Daoy (cell line): ENCODE data around the gene DMKN. TPM values are rescaled to one million over a fixed set of nuclear protein-coding genes. Genes with fewer than 3 reads are reported as not detected.
"Not testable (repeated sequence)": the region's sequence is repeated elsewhere in the genome, so short reads cannot be mapped to it uniquely, and the experiment has no call there.

ENCODE experiments used
- DNase-seq: peaks from one replicate; pipeline ENCODE4 v3.0.0-alpha.2; 2015; ENCODE audit warnings: low read depth
- total RNA-seq: library from RNA; depleted of rRNA; stranded (reverse); fragments of >200 nt; shearing (Covaris generic); gene quantifications from 2 replicates; pipeline ENCODE4 v1.2.3, GENCODE V29; 2014; rRNA removed

Gene DMKN
- total RNA-seq, 1 experiment from 2014 or later = 54.3 TPM

- no peak for DNase-seq
Measured at GRCh38 chr19:35462476-35462953, 50.9 kb downstream of the DMKN start.

- not testable (repeated sequence) for DNase-seq
Measured at GRCh38 chr19:35461788-35462187, 51.7 kb downstream of the DMKN start.

GRCh38 chr19:35461060-35461459 lies 52.4 kb downstream of the DMKN start:
- no peak for DNase-seq

GRCh38 chr19:35460608-35461007 lies 52.8 kb downstream of the DMKN start:
- peak; percentile 32 for DNase-seq

- DNase-seq = no peak
Measured at GRCh38 chr19:35459414-35460082, 53.9 kb downstream of the DMKN start.

GRCh38 chr19:35458731-35459391 lies 54.6 kb downstream of the DMKN start:
- DNase-seq = no peak

- DNase-seq = no peak
Measured at GRCh38 chr19:35458192-35458591, 55.3 kb downstream of the DMKN start.

- DNase-seq = no peak
Measured at GRCh38 chr19:35457173-35457572, 56.3 kb downstream of the DMKN start.

GRCh38 chr19:35455616-35456201 lies 57.7 kb downstream of the DMKN start:
- no peak for DNase-seq

- no peak for DNase-seq
Measured at GRCh38 chr19:35454663-35455062, 58.8 kb downstream of the DMKN start.

GRCh38 chr19:35451338-35452096 lies 61.9 kb downstream of the DMKN start:
- no peak for DNase-seq

- peak; percentile 38 for DNase-seq
Measured at GRCh38 chr19:35449359-35450043, 63.9 kb downstream of the DMKN start.

- DNase-seq = no peak
Measured at GRCh38 chr19:35447606-35448469, 65.6 kb downstream of the DMKN start, which contains the start of gene FFAR2. TSS of gene FFAR2 (plus strand) at chr19:35448257. CDS start at chr19:35449715, 1,458 bp downstream.

Other genes with a start within 250 kb of the DMKN start
- gene USF2, start 244.7 kb downstream of the DMKN start, total RNA-seq = 57.8 and 66.1 TPM in 2 replicates
- gene HAMP, start 231.1 kb downstream of the DMKN start, total RNA-seq = not detected in 2 replicates
- not detected in 2 replicates for gene MAG, start 221.5 kb downstream of the DMKN start, total RNA-seq
- not detected in 2 replicates for gene CD22, start 184.5 kb downstream of the DMKN start, total RNA-seq
- not detected in 2 replicates for gene FFAR1, start 165.7 kb downstream of the DMKN start, total RNA-seq
- not detected in 2 replicates for gene FFAR3, start 155.2 kb downstream of the DMKN start, total RNA-seq
- gene GPR42, start 142.6 kb downstream of the DMKN start, total RNA-seq = not detected in 2 replicates
- gene FFAR2, start 65.4 kb downstream of the DMKN start, total RNA-seq = not detected in 2 replicates
- gene KRTDAP, start 23.2 kb downstream of the DMKN start, total RNA-seq = not detected in 2 replicates
- 0.11 TPM in 1 of 2 replicates, not detected in the other for gene SBSN, start 14.7 kb upstream of the DMKN start, total RNA-seq
- not detected in 2 replicates for gene GAPDHS, start 19.8 kb upstream of the DMKN start, total RNA-seq
- 113 and 114 TPM in 2 replicates for gene TMEM147, start 32.0 kb upstream of the DMKN start, total RNA-seq
- not detected in 2 replicates for gene ATP4A, start 50.0 kb upstream of the DMKN start, total RNA-seq
- not detected in 2 replicates for gene PMIS2, start 72.5 kb upstream of the DMKN start, total RNA-seq
- gene HAUS5, start 99.1 kb upstream of the DMKN start, total RNA-seq = 14.9 and 21.3 TPM in 2 replicates
- gene RBM42, start 115.4 kb upstream of the DMKN start, total RNA-seq = 129 and 147 TPM in 2 replicates
- gene ETV2, start 128.1 kb upstream of the DMKN start, total RNA-seq = not detected in 2 replicates
- 460 and 655 TPM in 2 replicates for gene COX6B1, start 134.7 kb upstream of the DMKN start, total RNA-seq
- gene UPK1A, start 152.9 kb upstream of the DMKN start, total RNA-seq = not detected in 2 replicates
- 0.06 TPM in 1 of 2 replicates, not detected in the other for gene ZBTB32, start 190.9 kb upstream of the DMKN start, total RNA-seq
- gene KMT2B, start 204.4 kb upstream of the DMKN start, total RNA-seq = 6.3 and 18.6 TPM in 2 replicates
- 2.8 and 3.9 TPM in 2 replicates for gene IGFLR1, start 228.8 kb upstream of the DMKN start, total RNA-seq
- gene U2AF1L4, start 231.8 kb upstream of the DMKN start, total RNA-seq = 9.6 and 16.7 TPM in 2 replicates
- 52.4 and 63.9 TPM in 2 replicates for gene PSENEN, start 232.0 kb upstream of the DMKN start, total RNA-seq
- gene LIN37, start 234.9 kb upstream of the DMKN start, total RNA-seq = 13.3 and 13.8 TPM in 2 replicates
- 0.06 TPM in 1 of 2 replicates, not detected in the other for gene HSPB6, start 243.4 kb upstream of the DMKN start, total RNA-seq
- 1.6 and 3.2 TPM in 2 replicates for gene PROSER3, start 244.5 kb upstream of the DMKN start, total RNA-seq